ENCODE data around the gene STIP1. TPM values are rescaled to one million over a fixed set of nuclear protein-coding genes. Genes with fewer than 3 reads are reported as not detected.

Gene STIP1
- polyA plus RNA-seq, 1 donor from 2014 or later, result 161 TPM

DNA sequence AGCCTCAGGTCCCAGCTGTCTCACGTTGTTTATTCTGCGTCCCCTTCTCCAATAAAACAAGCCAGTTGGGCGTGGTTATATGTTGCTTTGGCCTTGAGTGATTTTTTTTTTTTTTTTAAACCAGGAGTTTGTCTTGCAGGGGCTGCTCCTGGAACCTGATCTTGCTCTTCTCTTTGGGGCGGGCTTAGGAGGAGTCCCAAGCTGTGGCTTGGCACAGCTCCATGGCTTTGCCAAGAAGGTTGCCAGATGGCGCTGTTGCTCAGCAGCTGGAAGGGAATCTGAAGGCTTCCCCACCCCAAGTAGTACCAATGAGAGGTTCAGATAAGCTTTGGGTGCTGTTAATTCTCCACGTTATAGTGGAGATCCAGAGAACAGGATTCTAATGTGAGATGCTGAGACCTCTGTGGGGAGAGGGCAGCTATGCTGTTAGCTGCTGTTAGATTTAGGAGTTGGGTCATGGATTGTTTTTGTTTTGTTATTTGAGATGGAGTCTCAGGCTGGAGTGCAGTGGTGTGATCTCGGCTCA is 18.6 kb downstream of the STIP1 start:
- H2AFZ ChIP-seq (ENCODE audit: low read depth, low read length), result no peak overlapping the region
- H3K9me2 ChIP-seq (ENCODE audit: insufficient read depth, low read length), result no peaks in the 10 kb centered on the region
- TF ChIP-seq, protein P1, sequence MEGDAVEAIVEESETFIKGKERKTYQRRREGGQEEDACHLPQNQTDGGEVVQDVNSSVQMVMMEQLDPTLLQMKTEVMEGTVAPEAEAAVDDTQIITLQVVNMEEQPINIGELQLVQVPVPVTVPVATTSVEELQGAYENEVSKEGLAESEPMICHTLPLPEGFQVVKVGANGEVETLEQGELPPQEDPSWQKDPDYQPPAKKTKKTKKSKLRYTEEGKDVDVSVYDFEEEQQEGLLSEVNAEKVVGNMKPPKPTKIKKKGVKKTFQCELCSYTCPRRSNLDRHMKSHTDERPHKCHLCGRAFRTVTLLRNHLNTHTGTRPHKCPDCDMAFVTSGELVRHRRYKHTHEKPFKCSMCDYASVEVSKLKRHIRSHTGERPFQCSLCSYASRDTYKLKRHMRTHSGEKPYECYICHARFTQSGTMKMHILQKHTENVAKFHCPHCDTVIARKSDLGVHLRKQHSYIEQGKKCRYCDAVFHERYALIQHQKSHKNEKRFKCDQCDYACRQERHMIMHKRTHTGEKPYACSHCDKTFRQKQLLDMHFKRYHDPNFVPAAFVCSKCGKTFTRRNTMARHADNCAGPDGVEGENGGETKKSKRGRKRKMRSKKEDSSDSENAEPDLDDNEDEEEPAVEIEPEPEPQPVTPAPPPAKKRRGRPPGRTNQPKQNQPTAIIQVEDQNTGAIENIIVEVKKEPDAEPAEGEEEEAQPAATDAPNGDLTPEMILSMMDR (IDR thresholded peaks at IDR 0.05; ENCODE audit: poor library complexity, severe bottlenecking), result peak; percentile 67
- TF ChIP-seq SMC3 (conservative IDR thresholded peaks at IDR 0.05; ENCODE audit: poor library complexity) (peak; percentile 63), EZH2 (IDR thresholded peaks at IDR 0.05; ENCODE audit: borderline replicate concordance, insufficient read depth, low read length, poor library complexity, severe bottlenecking) (no peak), RAD21 (conservative IDR thresholded peaks at IDR 0.05) (peak; percentile 70), MXI1 (conservative IDR thresholded peaks at IDR 0.05; ENCODE audit: poor library complexity, severe bottlenecking) (no peak)
- no peak overlapping the region for H3K4me3 ChIP-seq (ENCODE audit: low read length)
- H3K27me3 ChIP-seq (ENCODE audit: insufficient read depth, low read depth, low read length), result no peaks in the 10 kb centered on the region
- H3K4me2 ChIP-seq (ENCODE audit: low read length), result no peak overlapping the region
- H3K9me3 ChIP-seq (ENCODE audit: low read length), result no peaks in the 10 kb centered on the region
- no peak overlapping the region for H3K9ac ChIP-seq (ENCODE audit: low read length)
- H4K20me1 ChIP-seq (ENCODE audit: insufficient read depth), result no peaks in the 10 kb centered on the region
- no peaks in the 10 kb centered on the region for H3K79me2 ChIP-seq (replicated peaks; ENCODE audit: insufficient read depth, low read length)
- peaks cover 6% of the 10 kb centered on the region for H3K36me3 ChIP-seq (ENCODE audit: insufficient read depth, low read length)
- H3K27ac ChIP-seq (ENCODE audit: low read length), result no peak overlapping the region
- no peaks in the 10 kb centered on the region for H3F3A ChIP-seq (ENCODE audit: insufficient read depth, low read length, poor library complexity, severe bottlenecking)

DNA sequence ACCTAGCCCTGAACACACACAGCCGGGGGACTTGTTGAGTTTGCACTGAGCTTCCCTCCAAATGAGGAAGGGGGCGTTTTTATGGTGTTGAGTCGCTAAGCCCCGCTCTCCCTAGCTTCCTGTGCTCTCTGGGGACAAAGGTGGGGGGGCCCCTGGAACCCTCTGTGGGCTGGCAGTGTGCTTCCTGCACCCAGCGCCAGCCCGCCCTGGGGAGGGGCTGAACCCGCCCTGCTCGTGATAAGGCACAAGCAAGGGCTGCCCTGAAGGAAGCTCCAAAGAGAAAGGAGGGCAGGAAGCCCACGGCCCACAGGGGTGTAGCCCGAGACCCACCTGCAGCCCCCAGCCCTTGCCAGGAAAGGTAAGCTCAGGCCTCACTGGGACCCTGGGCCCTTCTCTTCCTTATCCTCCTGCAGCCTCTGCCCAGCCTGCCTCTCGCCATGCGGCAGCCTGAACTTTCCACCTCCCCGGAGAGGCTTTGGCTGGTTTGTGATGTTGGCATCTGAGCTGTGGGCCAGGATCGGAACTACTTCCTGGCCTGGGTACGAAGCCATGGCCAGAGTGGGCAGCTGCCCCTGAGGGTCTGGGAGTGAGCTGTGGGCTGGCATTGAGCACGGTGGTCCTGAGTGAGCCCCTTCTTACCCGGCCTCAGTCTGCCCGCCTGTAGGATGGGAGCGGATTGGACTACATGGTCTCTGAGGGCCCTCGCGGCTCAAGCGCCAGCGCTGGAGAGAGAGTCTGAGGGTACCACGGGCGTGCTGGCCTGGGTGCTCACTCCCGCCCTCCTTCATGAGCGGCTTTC is 20.7 kb downstream of the STIP1 start, which contains the start of gene FERMT3:
FERMT3 (plus strand) TSS at position 265 of the 799 bp plus-strand sequence. CDS start 644 bp downstream, outside the sequence.
- Histone ChIP-seq H3K79me2 (replicated peaks; ENCODE audit: insufficient read depth, low read length) (no peaks in the 10 kb centered on the region), H3K27ac (ENCODE audit: low read length) (no peak within 1 kb of the TSS), H3K9me3 (ENCODE audit: low read length) (no peaks in the 10 kb centered on the region), H2AFZ (ENCODE audit: low read depth, low read length) (no peak within 1 kb of the TSS), H3K9me2 (ENCODE audit: insufficient read depth, low read length) (no peaks in the 10 kb centered on the region), H3K9ac (ENCODE audit: low read length) (no peak within 1 kb of the TSS), H3K4me2 (ENCODE audit: low read length) (no peak within 1 kb of the TSS), H3F3A (ENCODE audit: insufficient read depth, low read length, poor library complexity, severe bottlenecking) (no peaks in the 10 kb centered on the region), H4K20me1 (ENCODE audit: insufficient read depth) (no peaks in the 10 kb centered on the region), H3K27me3 (ENCODE audit: insufficient read depth, low read depth, low read length) (no peaks in the 10 kb centered on the region), H3K4me3 (ENCODE audit: low read length) (no peak within 1 kb of the TSS), H3K36me3 (ENCODE audit: insufficient read depth, low read length) (peaks cover 6% of the 10 kb centered on the region)
- TF ChIP-seq, protein P2, sequence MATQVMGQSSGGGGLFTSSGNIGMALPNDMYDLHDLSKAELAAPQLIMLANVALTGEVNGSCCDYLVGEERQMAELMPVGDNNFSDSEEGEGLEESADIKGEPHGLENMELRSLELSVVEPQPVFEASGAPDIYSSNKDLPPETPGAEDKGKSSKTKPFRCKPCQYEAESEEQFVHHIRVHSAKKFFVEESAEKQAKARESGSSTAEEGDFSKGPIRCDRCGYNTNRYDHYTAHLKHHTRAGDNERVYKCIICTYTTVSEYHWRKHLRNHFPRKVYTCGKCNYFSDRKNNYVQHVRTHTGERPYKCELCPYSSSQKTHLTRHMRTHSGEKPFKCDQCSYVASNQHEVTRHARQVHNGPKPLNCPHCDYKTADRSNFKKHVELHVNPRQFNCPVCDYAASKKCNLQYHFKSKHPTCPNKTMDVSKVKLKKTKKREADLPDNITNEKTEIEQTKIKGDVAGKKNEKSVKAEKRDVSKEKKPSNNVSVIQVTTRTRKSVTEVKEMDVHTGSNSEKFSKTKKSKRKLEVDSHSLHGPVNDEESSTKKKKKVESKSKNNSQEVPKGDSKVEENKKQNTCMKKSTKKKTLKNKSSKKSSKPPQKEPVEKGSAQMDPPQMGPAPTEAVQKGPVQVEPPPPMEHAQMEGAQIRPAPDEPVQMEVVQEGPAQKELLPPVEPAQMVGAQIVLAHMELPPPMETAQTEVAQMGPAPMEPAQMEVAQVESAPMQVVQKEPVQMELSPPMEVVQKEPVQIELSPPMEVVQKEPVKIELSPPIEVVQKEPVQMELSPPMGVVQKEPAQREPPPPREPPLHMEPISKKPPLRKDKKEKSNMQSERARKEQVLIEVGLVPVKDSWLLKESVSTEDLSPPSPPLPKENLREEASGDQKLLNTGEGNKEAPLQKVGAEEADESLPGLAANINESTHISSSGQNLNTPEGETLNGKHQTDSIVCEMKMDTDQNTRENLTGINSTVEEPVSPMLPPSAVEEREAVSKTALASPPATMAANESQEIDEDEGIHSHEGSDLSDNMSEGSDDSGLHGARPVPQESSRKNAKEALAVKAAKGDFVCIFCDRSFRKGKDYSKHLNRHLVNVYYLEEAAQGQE (IDR thresholded peaks at IDR 0.05; ENCODE audit: borderline replicate concordance), result no peak
- TF ChIP-seq, protein P1 (IDR thresholded peaks at IDR 0.05; ENCODE audit: poor library complexity, severe bottlenecking), result no peak
- TF ChIP-seq MXI1 (conservative IDR thresholded peaks at IDR 0.05; ENCODE audit: poor library complexity, severe bottlenecking) (no peak), SMC3 (conservative IDR thresholded peaks at IDR 0.05; ENCODE audit: poor library complexity) (no peak)
